ENCODE results near the gene CFAP119. TPM values are rescaled to one million over a fixed set of nuclear protein-coding genes. Genes with fewer than 3 reads are reported as not detected.

Gene CFAP119
- 3.5 and 5.5 TPM in 2 replicates for total RNA-seq (2013; cell fraction: nucleolus; rRNA removed)
- total RNA-seq (2014; rRNA removed) (4.3 and 6.2 TPM in 2 replicates), total RNA-seq (2014; rRNA removed; fragmentation: Illumina TruSeq; extraction: Trizol) (2.2 and 4.2 TPM in 2 replicates), total RNA-seq (2021) (5.8 and 7.3 TPM in 2 replicates), polyA plus RNA-seq (2011; rRNA removed) (3.4 and 3.6 TPM in 2 replicates), polyA plus RNA-seq (2014; fragmentation: Illumina TruSeq; extraction: Trizol) (0.52 and 4.2 TPM in 2 replicates), polyA plus RNA-seq (2014; fragmentation: Nextera tagmentation; extraction: Ambion mirVana) (1 to 10 TPM; 3.2 to 3.9 TPM), polyA plus RNA-seq (2014; rRNA removed) (9.4 and 12.9 TPM in 2 replicates), polyA plus RNA-seq (2016; fragmentation: Nextera tagmentation; extraction: Ambion mirVana) (1 to 10 TPM; 6.7 to 8.7 TPM), polyA minus RNA-seq (2011; rRNA and poly(A)+ RNA removed) (1.1 and 1.6 TPM in 2 replicates), Bru-seq, nascent RNA (percentile 43 among the genes with signal in this experiment), BruChase-seq, experiment 1, labeled RNA remaining after a 6-hour chase (percentile 36 among the genes with signal in this experiment), BruChase-seq, experiment 2, labeled RNA remaining after a 2-hour chase (percentile 36 among the genes with signal in this experiment)
- 3.2 TPM for polyA plus RNA-seq (2011; ENCODE audit: low read depth)
- polyA plus RNA-seq (2011; cell fraction: cytosol; rRNA removed): 4.8 and 7.6 TPM in 2 replicates
- 29.5 and 32.9 TPM in 2 replicates for polyA plus RNA-seq (2011; cell fraction: nucleus; rRNA removed)
- 3.7 and 5.4 TPM in 2 replicates for polyA plus RNA-seq (2012)
- polyA minus RNA-seq (2011; cell fraction: cytosol; rRNA and poly(A)+ RNA removed): 1.5 and 3.6 TPM in 2 replicates
- polyA minus RNA-seq (2011; cell fraction: nucleus; rRNA and poly(A)+ RNA removed): 3.9 and 5.3 TPM in 2 replicates
- long read RNA-seq, experiment 1: 0 reads
- long read RNA-seq, experiment 2, partial matches to known transcripts: 0 of 1 reads
- long read RNA-seq, experiment 2, other reads (novel, unspliced or antisense): 1 of 1 reads

- H3K4me2 ChIP-seq (ENCODE audit: control insufficient read depth, insufficient read depth): peak within 1 kb of the TSS; percentile 95
- peak within 1 kb of the TSS; percentile 84 for H3K9ac ChIP-seq (ENCODE audit: control insufficient read depth, insufficient read depth, low read length)
- no peaks in the 10 kb centered on the region for H3K9me3 ChIP-seq (replicated peaks; ENCODE audit: control insufficient read depth, insufficient read depth, low read length)
- FAIRE-seq: peak; percentile 100
- ChIA-PET POLR2A (interaction anchor here (0.6 to 1.0 kb wide), 6 partner anchors 13 to 328 kb away, joined by 3 to 5 read pairs (median 4); partner anchors contain the start of genes FBXL19 and PHKG2), RAD21 (ENCODE audit: unreplicated experiment) (interaction anchor here (0.7 kb wide), 1 partner anchor 259 kb away, joined by 3 read pairs; no protein-coding TSS in a partner anchor), SMC1A (ENCODE audit: uncharacterized antibody, unreplicated experiment) (no interaction called here), CTCF (interaction anchor here (0.8 to 1.1 kb wide), 2 partner anchors 9 to 52 kb away, joined by 4 read pairs; no protein-coding TSS in a partner anchor)
- H3K36me3 ChIP-seq (ENCODE audit: control insufficient read depth in 2 of 2, insufficient read depth in 2 of 2, low read length in 1 of 2): peaks cover 19 to 25% of the 10 kb centered on the region in 2 experiments; a peak in 3 of 4 replicates
- DNase-seq (ENCODE audit: low read depth, low spot score): peak; percentile 88
- H2AFZ ChIP-seq (ENCODE audit: control insufficient read depth, low read depth, low read length): peak within 1 kb of the TSS; percentile 94
- under 1% methylated on average over 55 of the region's 60 CpGs for WGBS (ENCODE audit: insufficient coverage, insufficient replicate concordance, low lambda C conversion rate, missing lambda C conversion rate)
- H3K4me3 ChIP-seq: peak within 1 kb of the TSS; percentile 83
- TSS peak; percentile 74 for BruUV-seq (replicated peaks)
- peak within 1 kb of the TSS; percentile 74 for H3K27ac ChIP-seq (ENCODE audit: control insufficient read depth, insufficient read depth)
- ATAC-seq: peak; percentile 95
- no peaks in the 10 kb centered on the region for H4K20me1 ChIP-seq (ENCODE audit: control insufficient read depth, insufficient read depth)
- no peaks in the 10 kb centered on the region for H3K27me3 ChIP-seq (replicated peaks in 1 of 2; ENCODE audit: control insufficient read depth in 2 of 2, insufficient read depth in 2 of 2, low read length in 1 of 2)
- H3K79me2 ChIP-seq (ENCODE audit: control insufficient read depth, insufficient read depth, low read length): peaks cover 15% of the 10 kb centered on the region
- H3K4me1 ChIP-seq (ENCODE audit: control insufficient read depth, insufficient read depth, low read length): peaks cover 9% of the 10 kb centered on the region
- in situ Hi-C loops (cut with MboI) (loop anchor here (25.0 kb wide), 1 partner anchor 1125 kb away; no protein-coding TSS in a partner anchor), intact Hi-C loops (cut with micrococcal nuclease; ENCODE audit: unreplicated experiment) (loop anchor here (5.0 kb wide), 2 partner anchors 105 to 160 kb away; partner anchors contain the start of genes FBRS and FBXL19)
- no peak for TF ChIP-seq SMC3 (IDR thresholded peaks at IDR 0.05; ENCODE audit: borderline replicate concordance, low read length)
- TF ChIP-seq KAT2A (conservative IDR thresholded peaks at IDR 0.05; ENCODE audit: control insufficient read depth, low read depth, low read length): no peak
- TF ChIP-seq MYB (IDR thresholded peaks at IDR 0.05; ENCODE audit: borderline replicate concordance, low read depth, low read length): no peak
- no peak for TF ChIP-seq FOXM1 (IDR thresholded peaks at IDR 0.05; ENCODE audit: low read depth, low read length)
- no peak for TF ChIP-seq IKZF2 (IDR thresholded peaks at IDR 0.05)
- TF ChIP-seq E4F1 (IDR thresholded peaks at IDR 0.05; ENCODE audit: borderline replicate concordance, partially characterized antibody): peak; percentile 15
- TF ChIP-seq PBX3 (IDR thresholded peaks at IDR 0.05; ENCODE audit: insufficient replicate concordance, low read depth, low read length): no peak
- peak; percentile 87 for TF ChIP-seq CREM (IDR thresholded peaks at IDR 0.05; ENCODE audit: low read depth)
- TF ChIP-seq, protein P1, sequence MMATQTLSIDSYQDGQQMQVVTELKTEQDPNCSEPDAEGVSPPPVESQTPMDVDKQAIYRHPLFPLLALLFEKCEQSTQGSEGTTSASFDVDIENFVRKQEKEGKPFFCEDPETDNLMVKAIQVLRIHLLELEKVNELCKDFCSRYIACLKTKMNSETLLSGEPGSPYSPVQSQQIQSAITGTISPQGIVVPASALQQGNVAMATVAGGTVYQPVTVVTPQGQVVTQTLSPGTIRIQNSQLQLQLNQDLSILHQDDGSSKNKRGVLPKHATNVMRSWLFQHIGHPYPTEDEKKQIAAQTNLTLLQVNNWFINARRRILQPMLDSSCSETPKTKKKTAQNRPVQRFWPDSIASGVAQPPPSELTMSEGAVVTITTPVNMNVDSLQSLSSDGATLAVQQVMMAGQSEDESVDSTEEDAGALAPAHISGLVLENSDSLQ (IDR thresholded peaks at IDR 0.05): peak; percentile 87
Measured at GRCh38 chr16:30761928-30762902, at the start of gene CFAP119, which contains the start of gene RNF40. Gene CFAP119 (minus strand): TSS chr16:30762062. CDS start chr16:30761748, 314 bp downstream. Gene RNF40 (plus strand): TSS chr16:30762322. CDS start chr16:30762546, 224 bp downstream.

Measured in GM12878 (cell line).